Tibial nerve (tissue), 4 donors: ENCODE measurements around the gene BAMBI.

Experiments used
- CTCF ChIP-seq, 5 experiments: fragments of 200-600 bp in 3 of 5; fragments of 450-650 bp in 2 of 5; sonication (generic) in 3 of 5; IDR thresholded peaks; one replicate each; pipeline ENCODE4 v1.5.1; 2016 to 2019; ENCODE audit warnings: antibody characterized with exemption in 5 of 5, mild to moderate bottlenecking in 3 of 5, moderate library complexity in 2 of 5
- EP300 ChIP-seq, 2 donors: sonication (generic); formaldehyde crosslinking; IDR thresholded peaks; one replicate each; pipeline ENCODE4 v1.6.1; 2017; ENCODE audit warnings: antibody characterized with exemption in 2 of 2, mild to moderate bottlenecking in 1 of 2
- POLR2A ChIP-seq, 2 donors: fragments of 450-650 bp; IDR thresholded peaks; one replicate each; pipeline ENCODE4 v1.6.1; 2017; ENCODE audit warnings: antibody characterized with exemption in 2 of 2, mild to moderate bottlenecking in 2 of 2, moderate library complexity in 2 of 2

- TF ChIP-seq CTCF (IDR thresholded peaks at IDR 0.05) (no peak), POLR2A (IDR thresholded peaks at IDR 0.05) (no peak), EP300 (IDR thresholded peaks at IDR 0.05) (no peak)
Observed at GRCh38 chr10:28728366-28728765, 51.0 kb downstream of the BAMBI start.
